Esophagus squamous epithelium (tissue), 4 donors: ENCODE data around the gene TRMU.

Experiments
- CTCF ChIP-seq, 6 experiments: fragments of 450-650 bp in 4 of 6; fragments of 200-600 bp in 2 of 6; sonication (generic) in 2 of 6; IDR thresholded peaks; one replicate each; pipeline ENCODE4 v1.5.1; 2016 to 2019; ENCODE audit warnings: antibody characterized with exemption in 6 of 6, mild to moderate bottlenecking in 4 of 6, moderate library complexity in 4 of 6
- POLR2A ChIP-seq, 4 donors: fragments of 450-650 bp; IDR thresholded peaks; one replicate each; pipeline ENCODE4 v1.6.1; 2017; ENCODE audit warnings: antibody characterized with exemption in 4 of 4, mild to moderate bottlenecking in 4 of 4, moderate library complexity in 3 of 4

GRCh38 chr22:46290121-46290842 lies 45.2 kb upstream of the TRMU start:
- TF ChIP-seq CTCF (IDR thresholded peaks at IDR 0.05) (no peak), POLR2A (IDR thresholded peaks at IDR 0.05) (no peak)
